ENCODE data around the gene INPP4B.

Gene INPP4B

GRCh38 chr4:142324572-142324971, 521.5 kb downstream of the INPP4B start:
- H3K79me2 ChIP-seq (ENCODE audit: insufficient read depth, low read length): no peaks in the 10 kb centered on the region

GRCh38 chr4:142322996-142323395, 523.1 kb downstream of the INPP4B start:
- TF ChIP-seq CTCF (IDR thresholded peaks at IDR 0.05; ENCODE audit: low read length) (no peak), EZH2 (IDR thresholded peaks at IDR 0.05; ENCODE audit: borderline replicate concordance, low read length) (no peak)
- no peaks in the 10 kb centered on the region for H3K79me2 ChIP-seq (ENCODE audit: insufficient read depth, low read length)
- H3K9me3 ChIP-seq (ENCODE audit: low read length): no peaks in the 10 kb centered on the region

More at GRCh38 chr4:142324572-142324971, 521.5 kb downstream of the INPP4B start:
- H3K27ac ChIP-seq (ENCODE audit: low read depth, low read length, poor library complexity, severe bottlenecking): no peak overlapping the region
- no peak overlapping the region for H3K4me2 ChIP-seq (ENCODE audit: low read length)
- no peak for TF ChIP-seq CTCF (IDR thresholded peaks at IDR 0.05; ENCODE audit: low read length)
- H3K9me3 ChIP-seq (ENCODE audit: low read length): no peaks in the 10 kb centered on the region
- no peaks in the 10 kb centered on the region for H3K36me3 ChIP-seq (ENCODE audit: insufficient read depth, low read length)
- H2AFZ ChIP-seq (ENCODE audit: low read length): no peak overlapping the region
- no peaks in the 10 kb centered on the region for H3K27me3 ChIP-seq (ENCODE audit: insufficient read depth, low read length)
- no peak overlapping the region for H3K9ac ChIP-seq (ENCODE audit: low read length)
- no peaks in the 10 kb centered on the region for H4K20me1 ChIP-seq (ENCODE audit: insufficient read depth, low read length)
- H3K4me3 ChIP-seq (ENCODE audit: low read depth, low read length, poor library complexity, severe bottlenecking): no peak overlapping the region
- H3K9me2 ChIP-seq (ENCODE audit: low read depth, low read length): no peaks in the 10 kb centered on the region
- H3K4me1 ChIP-seq (ENCODE audit: insufficient read depth, low read length, severe bottlenecking): no peaks in the 10 kb centered on the region
- H3F3A ChIP-seq (ENCODE audit: insufficient read depth, low read length): no peaks in the 10 kb centered on the region

GRCh38 chr4:142318280-142318679, 527.8 kb downstream of the INPP4B start:
- Histone ChIP-seq H3K27me3 (ENCODE audit: insufficient read depth, low read length) (no peaks in the 10 kb centered on the region), H4K20me1 (ENCODE audit: insufficient read depth, low read length) (no peaks in the 10 kb centered on the region), H3K79me2 (ENCODE audit: insufficient read depth, low read length) (no peaks in the 10 kb centered on the region), H3K27ac (ENCODE audit: low read depth, low read length, poor library complexity, severe bottlenecking) (no peak overlapping the region), H3K9me3 (ENCODE audit: low read length) (no peaks in the 10 kb centered on the region), H3K9me2 (ENCODE audit: low read depth, low read length) (no peaks in the 10 kb centered on the region), H3K4me2 (ENCODE audit: low read length) (no peak overlapping the region), H3F3A (ENCODE audit: insufficient read depth, low read length) (no peaks in the 10 kb centered on the region), H3K4me3 (ENCODE audit: low read depth, low read length, poor library complexity, severe bottlenecking) (no peak overlapping the region), H3K36me3 (ENCODE audit: insufficient read depth, low read length) (no peaks in the 10 kb centered on the region), H3K9ac (ENCODE audit: low read length) (no peak overlapping the region), H3K4me1 (ENCODE audit: insufficient read depth, low read length, severe bottlenecking) (no peaks in the 10 kb centered on the region), H2AFZ (ENCODE audit: low read length) (no peak overlapping the region)
- TF ChIP-seq CTCF (IDR thresholded peaks at IDR 0.05; ENCODE audit: low read length) (no peak), EZH2 (IDR thresholded peaks at IDR 0.05; ENCODE audit: borderline replicate concordance, low read length) (no peak)

More at GRCh38 chr4:142322996-142323395, 523.1 kb downstream of the INPP4B start:
- Histone ChIP-seq H3K36me3 (ENCODE audit: insufficient read depth, low read length) (no peaks in the 10 kb centered on the region), H3K4me3 (ENCODE audit: low read depth, low read length, poor library complexity, severe bottlenecking) (no peak overlapping the region), H3K9me2 (ENCODE audit: low read depth, low read length) (no peaks in the 10 kb centered on the region), H3K27me3 (ENCODE audit: insufficient read depth, low read length) (no peaks in the 10 kb centered on the region), H3K27ac (ENCODE audit: low read depth, low read length, poor library complexity, severe bottlenecking) (no peak overlapping the region), H3K4me1 (ENCODE audit: insufficient read depth, low read length, severe bottlenecking) (no peaks in the 10 kb centered on the region), H3F3A (ENCODE audit: insufficient read depth, low read length) (no peaks in the 10 kb centered on the region), H3K4me2 (ENCODE audit: low read length) (no peak overlapping the region), H4K20me1 (ENCODE audit: insufficient read depth, low read length) (no peaks in the 10 kb centered on the region), H2AFZ (ENCODE audit: low read length) (no peak overlapping the region), H3K9ac (ENCODE audit: low read length) (no peak overlapping the region)
